Hepatocyte (in vitro differentiated cells): ENCODE results near the gene CCDC110.

Source experiments
- CTCF ChIP-seq: fragments of 200-600 bp; sonication (generic); IDR thresholded peaks from 2 replicates; pipeline ENCODE4 v1.5.1; 2016; ENCODE audit warnings: antibody characterized with exemption, mild to moderate bottlenecking; ENCODE audit not compliant: poor library complexity
- EZH2 ChIP-seq: fragments of 200-600 bp; sonication (generic); IDR thresholded peaks from 2 replicates; pipeline ENCODE4 v1.6.1; 2016; ENCODE audit warnings: antibody characterized with exemption, mild to moderate bottlenecking, borderline replicate concordance

- TF ChIP-seq EZH2, result no peak
- no peak for TF ChIP-seq CTCF
Observed at GRCh38 chr4:185465707-185466106, 5.8 kb downstream of the CCDC110 start.
